Measurements from ENCODE around the gene FAM9B. TPM values are rescaled to one million over a fixed set of nuclear protein-coding genes. Genes with fewer than 3 reads are reported as not detected.

The FAM9B gene
- total RNA-seq, 1 donor from 2014 or later: 0.52 TPM

DNA sequence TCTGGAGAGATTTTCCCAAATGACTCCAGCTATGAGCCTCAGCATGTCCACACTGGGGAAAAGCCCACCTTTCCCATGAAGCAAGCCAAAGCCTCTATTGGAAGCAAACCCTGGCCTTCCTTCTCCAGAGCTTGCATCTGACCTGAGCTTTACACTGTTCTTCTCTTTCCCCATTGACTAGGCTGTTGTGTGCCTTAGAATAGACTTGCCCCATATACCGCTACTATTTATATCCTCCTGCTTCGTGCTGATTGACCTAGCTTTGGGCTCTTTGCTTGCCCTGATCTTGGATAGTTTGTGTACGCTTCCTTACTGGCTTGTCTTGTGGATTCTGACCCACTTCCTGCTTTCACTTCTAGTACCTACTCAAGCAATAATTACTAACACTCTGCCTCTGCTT, 30.9 kb downstream of the FAM9B start:
- H3K4me3 ChIP-seq: no peak overlapping the region
- no peaks in the 10 kb centered on the region for H3K4me1 ChIP-seq
- intact Hi-C loops (cut with DNase I): no loop called here
- H3K36me3 ChIP-seq: no peaks in the 10 kb centered on the region
- H3K27ac ChIP-seq: no peak overlapping the region
- TF ChIP-seq, protein P1, sequence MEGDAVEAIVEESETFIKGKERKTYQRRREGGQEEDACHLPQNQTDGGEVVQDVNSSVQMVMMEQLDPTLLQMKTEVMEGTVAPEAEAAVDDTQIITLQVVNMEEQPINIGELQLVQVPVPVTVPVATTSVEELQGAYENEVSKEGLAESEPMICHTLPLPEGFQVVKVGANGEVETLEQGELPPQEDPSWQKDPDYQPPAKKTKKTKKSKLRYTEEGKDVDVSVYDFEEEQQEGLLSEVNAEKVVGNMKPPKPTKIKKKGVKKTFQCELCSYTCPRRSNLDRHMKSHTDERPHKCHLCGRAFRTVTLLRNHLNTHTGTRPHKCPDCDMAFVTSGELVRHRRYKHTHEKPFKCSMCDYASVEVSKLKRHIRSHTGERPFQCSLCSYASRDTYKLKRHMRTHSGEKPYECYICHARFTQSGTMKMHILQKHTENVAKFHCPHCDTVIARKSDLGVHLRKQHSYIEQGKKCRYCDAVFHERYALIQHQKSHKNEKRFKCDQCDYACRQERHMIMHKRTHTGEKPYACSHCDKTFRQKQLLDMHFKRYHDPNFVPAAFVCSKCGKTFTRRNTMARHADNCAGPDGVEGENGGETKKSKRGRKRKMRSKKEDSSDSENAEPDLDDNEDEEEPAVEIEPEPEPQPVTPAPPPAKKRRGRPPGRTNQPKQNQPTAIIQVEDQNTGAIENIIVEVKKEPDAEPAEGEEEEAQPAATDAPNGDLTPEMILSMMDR (IDR thresholded peaks at IDR 0.05): no peak
- H3K9me3 ChIP-seq: no peaks in the 10 kb centered on the region
- DNase-seq (no peak), ATAC-seq (no peak)
- H3K27me3 ChIP-seq: no peaks in the 10 kb centered on the region

DNA sequence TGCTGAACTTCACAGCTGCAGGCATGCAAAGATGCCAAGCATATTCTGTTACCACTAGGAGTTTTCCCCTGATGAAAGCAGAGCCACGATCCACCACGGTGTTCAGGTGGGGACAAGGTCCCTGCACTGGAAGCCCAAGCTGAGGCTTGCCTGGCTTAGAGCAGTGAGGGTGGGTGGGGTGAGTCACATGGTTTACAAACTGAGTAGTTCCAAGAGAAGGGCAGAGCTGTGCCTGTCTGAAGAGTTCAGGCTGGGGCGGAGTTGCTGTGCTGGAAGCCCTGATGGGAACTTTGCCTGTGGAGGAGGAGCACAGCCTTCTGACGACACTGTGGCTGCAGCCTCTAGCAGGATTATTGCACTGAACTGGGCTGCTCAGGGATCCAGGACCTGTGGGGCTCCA, 45.5 kb downstream of the FAM9B start:
- intact Hi-C loops (cut with DNase I): no loop called here
- no peaks in the 10 kb centered on the region for H3K9me3 ChIP-seq
- no peaks in the 10 kb centered on the region for H3K27me3 ChIP-seq
- TF ChIP-seq, protein P1 (IDR thresholded peaks at IDR 0.05): no peak
- ATAC-seq: peak; percentile 80
- no peak overlapping the region for H3K4me3 ChIP-seq
- H3K36me3 ChIP-seq: no peaks in the 10 kb centered on the region
- DNase-seq: no peak
- H3K4me1 ChIP-seq: no peaks in the 10 kb centered on the region
- no peak overlapping the region for H3K27ac ChIP-seq

DNA sequence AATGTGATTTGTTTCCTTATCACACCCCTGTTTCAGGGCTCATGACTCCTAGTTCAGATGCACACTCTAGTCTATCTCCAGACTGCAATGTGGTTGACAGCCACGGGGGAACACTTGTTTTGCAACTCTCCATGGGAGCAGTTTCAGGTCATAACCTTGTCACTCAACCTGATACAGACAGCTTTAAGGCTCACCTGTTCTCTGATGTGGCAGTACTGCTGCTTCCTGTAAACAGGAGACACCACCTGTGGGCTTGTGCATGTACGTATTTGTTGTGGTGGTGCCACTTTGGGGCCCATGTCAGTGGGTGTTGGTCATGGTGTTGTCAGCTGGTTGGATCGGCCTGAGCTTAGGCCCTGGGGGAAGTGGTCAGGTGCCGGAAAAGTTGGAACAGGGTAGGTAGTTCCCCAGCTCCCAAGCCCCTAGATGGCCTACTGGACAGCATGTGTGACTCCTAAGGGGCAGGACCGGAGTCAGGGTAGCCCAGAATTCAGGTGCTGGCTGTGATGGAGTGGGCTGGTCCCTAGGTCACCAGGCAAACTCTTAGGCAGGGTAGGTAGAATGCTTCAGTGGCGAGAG, 46.2 kb downstream of the FAM9B start:
- ATAC-seq (no peak), DNase-seq (no peak)
- TF ChIP-seq, protein P1 (IDR thresholded peaks at IDR 0.05): no peak
- H3K36me3 ChIP-seq: no peaks in the 10 kb centered on the region
- H3K4me1 ChIP-seq: no peaks in the 10 kb centered on the region
- intact Hi-C loops (cut with DNase I): no loop called here
- no peaks in the 10 kb centered on the region for H3K27me3 ChIP-seq
- no peak overlapping the region for H3K4me3 ChIP-seq
- no peak overlapping the region for H3K27ac ChIP-seq
- no peaks in the 10 kb centered on the region for H3K9me3 ChIP-seq

DNA sequence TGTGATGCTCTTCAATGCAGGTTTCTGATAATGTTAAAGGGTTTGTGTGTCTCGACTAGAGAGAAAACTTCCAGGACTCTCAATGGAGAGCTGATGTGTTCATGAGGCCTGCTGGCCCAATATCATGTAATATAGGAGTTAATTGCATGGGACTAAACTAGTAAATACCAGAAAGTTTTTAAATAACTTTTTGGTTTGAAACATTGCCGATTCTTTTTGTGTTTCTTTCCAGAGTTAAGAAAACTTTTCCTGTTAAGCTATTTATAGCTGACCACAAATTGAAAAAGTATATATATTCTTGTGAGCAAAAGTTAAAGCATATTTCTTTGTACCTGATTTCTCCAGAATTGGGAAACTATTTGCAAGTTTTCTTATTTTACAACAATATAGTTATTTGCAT, 49.7 kb downstream of the FAM9B start:
- Histone ChIP-seq H3K27ac (no peak overlapping the region), H3K36me3 (no peaks in the 10 kb centered on the region), H3K4me3 (no peak overlapping the region), H3K27me3 (no peaks in the 10 kb centered on the region), H3K9me3 (no peaks in the 10 kb centered on the region), H3K4me1 (no peaks in the 10 kb centered on the region)
- ATAC-seq: no peak
- no peak for DNase-seq
- TF ChIP-seq, protein P1 (IDR thresholded peaks at IDR 0.05): no peak
- intact Hi-C loops (cut with DNase I): no loop called here

DNA sequence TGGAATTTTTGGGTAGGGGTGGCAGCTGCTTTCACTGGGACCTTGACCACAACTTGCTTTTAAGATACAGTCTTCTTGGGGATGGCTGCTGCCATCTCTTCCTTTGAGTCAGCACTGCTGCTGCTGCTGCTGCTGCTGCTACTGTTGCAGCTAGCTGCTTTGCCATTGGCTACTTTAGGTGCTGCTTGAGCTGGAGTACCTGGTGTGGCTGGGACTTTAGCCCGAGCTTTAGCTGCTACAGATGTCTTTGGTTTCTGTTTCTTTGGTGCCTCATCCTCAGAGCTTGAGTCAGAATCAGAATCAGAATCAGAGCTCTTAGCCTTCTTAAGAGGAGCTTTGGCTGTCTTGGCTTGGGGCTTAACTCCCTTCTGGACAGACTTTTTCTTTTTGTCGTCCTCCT, 52.2 kb downstream of the FAM9B start:
- H3K4me1 ChIP-seq: no peaks in the 10 kb centered on the region
- H3K4me3 ChIP-seq: no peak overlapping the region
- intact Hi-C loops (cut with DNase I): no loop called here
- H3K27me3 ChIP-seq: no peaks in the 10 kb centered on the region
- H3K36me3 ChIP-seq: no peaks in the 10 kb centered on the region
- TF ChIP-seq, protein P1 (IDR thresholded peaks at IDR 0.05): no peak
- no peak for DNase-seq
- ATAC-seq: no peak
- H3K27ac ChIP-seq: no peak overlapping the region
- no peaks in the 10 kb centered on the region for H3K9me3 ChIP-seq

DNA sequence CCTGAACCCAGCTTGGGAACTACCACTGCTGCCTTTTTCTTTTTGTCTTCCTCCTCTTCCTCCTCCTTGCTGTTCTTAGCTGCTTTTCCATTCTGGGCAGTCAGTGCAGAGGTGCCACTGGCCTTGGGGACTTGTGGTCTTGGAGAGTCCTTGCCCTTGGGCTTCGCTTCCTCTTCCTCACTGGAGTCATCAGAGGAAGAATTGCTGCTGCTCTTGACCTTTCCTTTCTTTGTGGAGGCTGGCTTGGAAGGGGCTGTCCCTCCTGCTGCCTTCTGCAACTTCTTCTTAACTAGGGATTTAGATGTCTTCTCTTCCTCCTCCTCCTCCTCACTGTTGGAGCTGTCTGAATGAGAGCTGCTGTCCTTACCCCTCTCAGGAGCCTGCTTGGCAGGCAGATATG, 53.2 kb downstream of the FAM9B start:
- Histone ChIP-seq H3K27me3 (no peaks in the 10 kb centered on the region), H3K4me3 (no peak overlapping the region), H3K27ac (no peak overlapping the region), H3K4me1 (no peaks in the 10 kb centered on the region), H3K9me3 (no peaks in the 10 kb centered on the region), H3K36me3 (no peaks in the 10 kb centered on the region)
- peak; percentile 46 for ATAC-seq
- no peak for DNase-seq
- TF ChIP-seq, protein P1 (IDR thresholded peaks at IDR 0.05): no peak
- intact Hi-C loops (cut with DNase I): no loop called here

Data from upper lobe of right lung (tissue), 1 donor.